ENCODE measurements around the gene RIGI. TPM values are rescaled to one million over a fixed set of nuclear protein-coding genes. Genes with fewer than 3 reads are reported as not detected.

Gene RIGI
- total and polyA plus RNA-seq, 9 of the 15 experiments (the other 6 are each of a cell fraction or from before 2014, with no cell fraction given), result 0.27 to 1.1 (median 0.54) TPM

- TF ChIP-seq, protein P1, sequence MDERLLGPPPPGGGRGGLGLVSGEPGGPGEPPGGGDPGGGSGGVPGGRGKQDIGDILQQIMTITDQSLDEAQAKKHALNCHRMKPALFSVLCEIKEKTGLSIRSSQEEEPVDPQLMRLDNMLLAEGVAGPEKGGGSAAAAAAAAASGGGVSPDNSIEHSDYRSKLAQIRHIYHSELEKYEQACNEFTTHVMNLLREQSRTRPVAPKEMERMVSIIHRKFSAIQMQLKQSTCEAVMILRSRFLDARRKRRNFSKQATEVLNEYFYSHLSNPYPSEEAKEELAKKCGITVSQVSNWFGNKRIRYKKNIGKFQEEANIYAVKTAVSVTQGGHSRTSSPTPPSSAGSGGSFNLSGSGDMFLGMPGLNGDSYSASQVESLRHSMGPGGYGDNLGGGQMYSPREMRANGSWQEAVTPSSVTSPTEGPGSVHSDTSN (CRISPR knock-in tag; IDR thresholded peaks at IDR 0.05; ENCODE audit: low read depth), result no peak
- TF ChIP-seq, protein P1 (tag; conservative IDR thresholded peaks at IDR 0.05; ENCODE audit: low read depth), result peak; percentile 56
- TF ChIP-seq E2F1 (CRISPR knock-in tag; IDR thresholded peaks at IDR 0.05), result no peak
- TF ChIP-seq, protein P2, sequence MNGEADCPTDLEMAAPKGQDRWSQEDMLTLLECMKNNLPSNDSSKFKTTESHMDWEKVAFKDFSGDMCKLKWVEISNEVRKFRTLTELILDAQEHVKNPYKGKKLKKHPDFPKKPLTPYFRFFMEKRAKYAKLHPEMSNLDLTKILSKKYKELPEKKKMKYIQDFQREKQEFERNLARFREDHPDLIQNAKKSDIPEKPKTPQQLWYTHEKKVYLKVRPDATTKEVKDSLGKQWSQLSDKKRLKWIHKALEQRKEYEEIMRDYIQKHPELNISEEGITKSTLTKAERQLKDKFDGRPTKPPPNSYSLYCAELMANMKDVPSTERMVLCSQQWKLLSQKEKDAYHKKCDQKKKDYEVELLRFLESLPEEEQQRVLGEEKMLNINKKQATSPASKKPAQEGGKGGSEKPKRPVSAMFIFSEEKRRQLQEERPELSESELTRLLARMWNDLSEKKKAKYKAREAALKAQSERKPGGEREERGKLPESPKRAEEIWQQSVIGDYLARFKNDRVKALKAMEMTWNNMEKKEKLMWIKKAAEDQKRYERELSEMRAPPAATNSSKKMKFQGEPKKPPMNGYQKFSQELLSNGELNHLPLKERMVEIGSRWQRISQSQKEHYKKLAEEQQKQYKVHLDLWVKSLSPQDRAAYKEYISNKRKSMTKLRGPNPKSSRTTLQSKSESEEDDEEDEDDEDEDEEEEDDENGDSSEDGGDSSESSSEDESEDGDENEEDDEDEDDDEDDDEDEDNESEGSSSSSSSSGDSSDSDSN (IDR thresholded peaks at IDR 0.05; ENCODE audit: borderline replicate concordance in 1 of 2, low read depth in 2 of 2, low read length in 2 of 2), result 0 out of 4 replicates have a peak, but pooled peaks of 1 of the 2 experiments have one; percentile 34
- no peak for TF ChIP-seq STAT5B (CRISPR knock-in tag; IDR thresholded peaks at IDR 0.05)
- no peak for TF ChIP-seq ZNF140 (CRISPR knock-in tag; IDR thresholded peaks at IDR 0.05)
- TF ChIP-seq TFAP4 (CRISPR knock-in tag; IDR thresholded peaks at IDR 0.05; ENCODE audit: borderline replicate concordance), result peak; percentile 24; the same call in 1 of the 2 replicates
- no peak for TF ChIP-seq MED1 (CRISPR knock-in tag; IDR thresholded peaks at IDR 0.05; ENCODE audit: borderline replicate concordance)
- TF ChIP-seq ZNF253 (CRISPR knock-in tag; conservative IDR thresholded peaks at IDR 0.05), result no peak
- no peak for TF ChIP-seq SRF (CRISPR knock-in tag; IDR thresholded peaks at IDR 0.05)
- peak in 1 of 2 experiments; percentile 31; a peak in 2 of 4 replicates for TF ChIP-seq MAZ (CRISPR knock-in tag; conservative IDR thresholded peaks at IDR 0.05 in 1 of 2, IDR thresholded peaks at IDR 0.05 in 1 of 2)
- no peak for TF ChIP-seq E4F1 (CRISPR knock-in tag; IDR thresholded peaks at IDR 0.05; ENCODE audit: borderline replicate concordance)
These were observed at the start of gene RIGI (continued) for GRCh38 chr9:32526041-32526706.
